Thymus (tissue), 14 donors: Measurements from ENCODE around the gene PMM2. TPM values are rescaled to one million over a fixed set of nuclear protein-coding genes. Genes with fewer than 3 reads are reported as not detected.
A peak's percentile ranks its signal among the peaks of the same experiment; 100 is the strongest.
"Not testable (repeated sequence)": the region's sequence is repeated elsewhere in the genome, so short reads cannot be mapped to it uniquely, and the experiment has no call there.

Source experiments
- DNase-seq, 9 donors: peaks; one replicate each; pipeline ENCODE4 v3.0.0-alpha.2; 2013; ENCODE audit warnings: low spot score in 9 of 9, low read depth in 6 of 9, missing footprints in 1 of 9
- H3K27ac ChIP-seq, 2 donors: one replicate each; pipeline ENCODE4 v1.5.1; 2013; ENCODE audit warnings: control low read depth in 1 of 2, low read depth in 1 of 2, low read length in 1 of 2, mild to moderate bottlenecking in 1 of 2, moderate library complexity in 1 of 2
- H3K27me3 ChIP-seq, 2 donors: one replicate each; pipeline ENCODE4 v1.5.1; 2013; ENCODE audit warnings: low read length in 1 of 2; ENCODE audit not compliant: control insufficient read depth in 2 of 2, insufficient read depth in 1 of 2
- H3K36me3 ChIP-seq, 2 donors: one replicate each; pipeline ENCODE4 v1.5.1; 2013; ENCODE audit warnings: low read length in 1 of 2, mild to moderate bottlenecking in 1 of 2, moderate library complexity in 1 of 2; ENCODE audit not compliant: control insufficient read depth in 2 of 2, insufficient read depth in 2 of 2
- H3K4me1 ChIP-seq, 2 donors: one replicate each; pipeline ENCODE4 v1.5.1; 2013; ENCODE audit warnings: low read length in 2 of 2; ENCODE audit not compliant: control insufficient read depth in 2 of 2, insufficient read depth in 2 of 2
- H3K4me3 ChIP-seq, 2 donors: one replicate each; pipeline ENCODE4 v1.5.1; 2013; ENCODE audit warnings: low read length in 2 of 2, control low read depth in 1 of 2, mild to moderate bottlenecking in 1 of 2
- H3K9me3 ChIP-seq, 2 donors: one replicate each; pipeline ENCODE4 v1.5.1; 2013; ENCODE audit warnings: low read length in 1 of 2, mild to moderate bottlenecking in 1 of 2; ENCODE audit not compliant: control insufficient read depth in 2 of 2, insufficient read depth in 1 of 2
- WGBS: extraction: QIAGEN DNeasy Blood & Tissue Kit; methylation state at CpG from one replicate; pipeline ENCODE4 v1.1.7; 2013; 5-methylcytosine and 5-hydroxymethylcytosine counted together
- long read RNA-seq, 10 donors: transcript quantifications; one replicate each; lab custom pipeline, GENCODE V29; 2026
- polyA plus RNA-seq: library from polyadenylated mRNA; stranded (reverse); fragments of 200-250 nt; gene quantifications from one replicate; pipeline ENCODE4 v1.2.3, GENCODE V29; 2013
- total RNA-seq: library from RNA; stranded (reverse); fragments of 120-200 nt; gene quantifications from one replicate; pipeline ENCODE4 v1.2.4, GENCODE V29; 2013
- donor health status: healthy.

The PMM2 gene
- total RNA-seq (13.8 TPM), polyA plus RNA-seq (18.6 TPM)
- long read RNA-seq, donor 1, partial matches to known transcripts: 0 of 3 reads
- long read RNA-seq, donor 1, other reads (novel, unspliced or antisense): 0 of 3 reads
- long read RNA-seq, donor 2: 0 reads
- long read RNA-seq, donor 3, full-length matches to known transcripts: 12 of 24 reads
- long read RNA-seq, donor 3, partial matches to known transcripts: 7 of 24 reads
- long read RNA-seq, donor 3, other reads (novel, unspliced or antisense): 5 of 24 reads
- long read RNA-seq, donor 4, full-length matches to known transcripts: 3 of 3 reads
- long read RNA-seq, donor 4, partial matches to known transcripts: 0 of 3 reads
- long read RNA-seq, donor 4, other reads (novel, unspliced or antisense): 0 of 3 reads
- long read RNA-seq, donor 5, transcript PMM2-201 (8 exons, 2,313 nt): major isoform, 9 of 24 reads
- long read RNA-seq, donor 5, partial matches to known transcripts: 6 of 24 reads
- long read RNA-seq, donor 5, other reads (novel, unspliced or antisense): 5 of 24 reads
- long read RNA-seq, donor 6, partial matches to known transcripts: 0 of 5 reads
- long read RNA-seq, donor 6, other reads (novel, unspliced or antisense): 0 of 5 reads
- long read RNA-seq, donor 7, partial matches to known transcripts: 131 of 153 reads
- long read RNA-seq, donor 7, other reads (novel, unspliced or antisense): 17 of 153 reads
- long read RNA-seq, donor 8, partial matches to known transcripts: 0 of 3 reads
- long read RNA-seq, donor 8, other reads (novel, unspliced or antisense): 0 of 3 reads
- long read RNA-seq, donor 9, partial matches to known transcripts: 25 of 103 reads
- long read RNA-seq, donor 9, other reads (novel, unspliced or antisense): 76 of 103 reads
- long read RNA-seq, donor 10, partial matches to known transcripts: 0 of 4 reads
- long read RNA-seq, donor 10, other reads (novel, unspliced or antisense): 0 of 4 reads

DNA sequence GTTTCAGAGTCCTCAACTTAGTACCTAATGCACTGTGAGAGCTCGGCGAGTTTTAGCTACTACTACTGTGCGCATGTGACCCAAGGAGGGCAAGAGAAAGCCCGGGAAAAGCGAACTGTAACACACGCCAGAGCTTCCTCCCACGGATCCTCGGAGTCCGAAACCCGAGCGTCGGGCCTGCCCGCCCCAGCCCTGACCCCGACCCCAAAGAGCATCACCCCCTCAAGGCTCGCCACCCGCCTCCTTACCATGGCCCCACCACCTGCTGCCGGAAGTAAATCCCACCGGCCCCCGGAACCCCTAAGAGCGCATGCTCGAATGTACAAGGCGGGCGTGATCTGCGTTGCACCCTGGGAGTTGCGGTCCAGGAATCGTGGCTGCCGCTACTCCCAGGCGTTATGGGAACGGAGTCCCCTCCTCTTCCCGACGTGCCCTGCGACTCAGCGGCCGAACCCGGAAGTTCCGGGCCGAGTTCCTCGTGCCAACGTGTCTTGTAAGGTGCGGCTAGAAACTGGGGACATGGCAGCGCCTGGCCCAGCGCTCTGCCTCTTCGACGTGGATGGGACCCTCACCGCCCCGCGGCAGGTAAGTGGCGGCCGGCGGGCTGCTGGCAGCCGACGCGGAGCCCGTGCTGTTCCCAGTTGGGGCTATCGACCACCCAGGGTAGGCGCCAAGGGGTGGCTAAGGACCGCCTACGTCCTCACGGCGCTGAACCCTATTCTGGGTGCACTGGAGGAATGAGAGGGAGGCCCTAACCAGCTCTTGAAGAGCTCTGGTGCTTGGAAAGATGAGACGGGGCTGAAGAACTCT is at the start of gene PMM2, which contains the start of gene TMEM186:
Gene PMM2, plus strand, starts transcription at position 476 of the 810 bp plus-strand sequence. Its CDS starts 44 bp downstream, at position 520.
Gene TMEM186, minus strand, starts transcription at position 276 of the 810 bp plus-strand sequence. Its CDS starts 25 bp downstream, at position 251.
- Histone ChIP-seq H3K27ac (peak within 1 kb of the TSS; percentile 61 to 64), H3K27me3 (no peaks in the 10 kb centered on the region), H3K4me3 (peak within 1 kb of the TSS; percentile 75 to 76), H3K4me1 (peaks cover 17 to 19% of the 10 kb centered on the region in 2 donors), H3K36me3 (peaks cover 12 to 13% of the 10 kb centered on the region in 2 donors), H3K9me3 (no peaks in the 10 kb centered on the region)
- WGBS: under 1% methylated on average over 61 of the region's 61 CpGs
- peak; percentile 88 to 98 (median 95) for DNase-seq

DNA sequence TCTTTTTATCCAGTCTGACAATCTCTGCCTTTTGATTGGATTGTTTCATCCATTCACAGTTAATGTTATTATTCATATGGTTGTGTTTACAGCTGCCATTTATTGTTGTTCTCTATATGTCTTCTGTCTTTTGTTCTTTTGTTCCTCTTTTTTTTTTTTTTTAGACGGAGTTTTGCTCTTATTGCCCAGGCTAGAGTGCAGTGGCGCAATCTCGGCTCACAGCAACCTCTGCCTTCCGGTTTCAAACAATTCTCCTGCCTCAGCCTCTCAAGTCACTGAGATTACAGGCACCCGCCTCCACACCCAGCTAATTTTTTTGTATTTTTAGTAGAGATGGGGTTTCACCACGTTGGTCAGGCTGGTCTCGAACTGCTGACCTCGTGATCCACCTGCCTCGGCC is 48.7 kb upstream of the PMM2 start:
- 95% methylated on average over 9 of the region's 9 CpGs for WGBS
- not testable (repeated sequence) for H3K27me3 ChIP-seq, H3K4me3 ChIP-seq, H3K36me3 ChIP-seq, H3K4me1 ChIP-seq, H3K9me3 ChIP-seq, H3K27ac ChIP-seq, DNase-seq

DNA sequence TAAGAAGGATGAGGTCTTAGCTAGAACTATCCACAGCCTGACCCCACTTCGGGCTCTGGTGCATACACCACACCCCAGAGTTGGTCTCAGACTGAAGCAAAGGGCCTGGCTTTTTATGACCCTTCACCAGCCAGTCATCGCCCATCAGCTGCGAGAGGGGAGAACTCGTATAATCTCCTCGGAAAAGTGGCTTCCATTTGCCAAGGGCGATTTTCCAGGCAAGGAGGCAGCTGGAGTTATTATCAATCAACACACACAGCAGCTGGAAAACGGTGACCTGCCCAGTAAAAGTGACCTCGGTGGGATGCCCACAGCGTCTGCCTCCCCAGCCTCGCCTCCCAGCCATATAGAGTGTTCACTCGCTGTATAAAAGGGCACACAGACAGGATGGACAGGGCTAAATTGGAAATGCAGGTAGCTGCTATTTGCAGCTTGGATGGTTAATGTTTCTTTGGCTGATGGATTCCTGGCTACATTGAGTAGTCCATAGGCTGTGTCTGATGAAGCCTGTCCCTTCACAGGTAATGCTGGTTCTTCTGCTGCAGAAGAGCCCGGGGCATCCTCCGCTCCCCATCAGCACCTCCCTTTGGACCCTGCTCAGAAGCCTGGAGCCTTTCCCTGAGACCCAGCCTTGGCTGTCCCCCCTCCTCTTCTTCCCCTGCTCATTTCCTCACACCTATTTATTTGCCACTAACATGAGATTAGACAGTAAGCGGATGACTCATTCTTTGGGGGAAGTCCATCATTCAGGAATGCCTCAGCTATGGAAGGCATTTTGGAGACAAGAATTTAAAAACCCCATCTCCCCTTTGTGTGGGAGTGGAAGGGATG is 45.9 kb upstream of the PMM2 start:
- Histone ChIP-seq H3K4me3 (no peak overlapping the region), H3K9me3 (no peaks in the 10 kb centered on the region), H3K27ac (no peak overlapping the region), H3K27me3 (no peaks in the 10 kb centered on the region), H3K36me3 (peaks cover 0 to 3% of the 10 kb centered on the region in 2 donors), H3K4me1 (no peaks in the 10 kb centered on the region)
- no peak for DNase-seq
- WGBS: 91% methylated on average over 14 of the region's 14 CpGs

DNA sequence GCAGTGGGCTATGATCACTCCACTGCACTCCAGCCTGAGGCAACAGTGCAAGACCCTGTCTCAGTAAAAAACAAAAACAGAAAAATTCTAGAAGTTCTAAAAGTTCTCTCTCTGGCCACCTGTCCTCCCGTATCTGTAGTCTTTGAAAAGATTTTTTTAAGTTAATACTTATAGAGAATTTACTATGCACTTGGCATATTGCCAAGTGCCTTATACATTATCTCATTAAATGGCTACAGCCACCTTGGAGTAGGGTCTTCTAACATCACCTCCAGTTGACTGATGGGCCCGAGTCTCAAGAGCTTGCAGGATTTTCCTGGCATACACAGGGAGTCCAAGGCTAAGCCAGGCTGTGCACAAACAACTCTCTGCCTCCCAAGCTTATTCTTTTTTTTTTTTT is 44.9 kb upstream of the PMM2 start:
- 48% methylated on average over 2 of the region's 2 CpGs for WGBS
- no peak for DNase-seq

DNA sequence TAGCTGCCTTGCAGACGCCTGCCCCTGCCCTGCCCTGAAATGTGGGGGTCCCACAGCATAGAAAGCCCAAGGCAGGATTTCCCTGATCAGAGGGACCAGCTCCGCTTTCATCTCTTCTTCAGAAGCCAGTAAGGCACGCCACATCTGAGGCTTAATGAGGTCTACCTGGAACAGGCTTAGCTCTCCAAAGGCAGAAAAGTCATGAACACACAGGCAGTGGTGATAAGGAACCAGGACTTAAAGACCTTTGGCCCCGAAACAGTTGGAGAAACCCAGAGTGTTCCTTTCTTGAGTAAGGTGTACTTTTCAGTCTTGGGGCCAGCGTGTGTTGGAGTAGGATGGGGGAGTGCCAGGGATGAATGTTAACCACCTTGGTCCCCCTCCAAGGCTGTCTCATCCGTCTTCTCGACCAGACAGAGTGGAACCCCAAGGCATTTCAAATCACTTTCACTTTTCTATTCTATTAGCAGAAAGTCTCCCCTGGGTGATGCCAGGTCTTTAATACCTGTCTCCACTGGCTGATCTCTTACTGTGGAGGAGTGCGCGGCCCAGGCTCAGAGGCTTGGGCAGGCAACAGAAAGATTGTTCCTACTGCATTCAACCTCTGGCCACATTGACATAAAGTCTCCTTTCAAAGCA is 44.1 kb upstream of the PMM2 start:
- Histone ChIP-seq H3K36me3 (peaks cover 0 to 3% of the 10 kb centered on the region in 2 donors), H3K4me3 (no peak overlapping the region), H3K27me3 (no peaks in the 10 kb centered on the region), H3K9me3 (no peaks in the 10 kb centered on the region), H3K27ac (no peak overlapping the region), H3K4me1 (no peaks in the 10 kb centered on the region)
- WGBS: 71% methylated on average over 9 of the region's 9 CpGs
- no peak for DNase-seq

More for the DNA sequence above, 44.9 kb upstream of the PMM2 start:
- H3K4me1 ChIP-seq: no peaks in the 10 kb centered on the region
- no peaks in the 10 kb centered on the region for H3K27me3 ChIP-seq
- no peaks in the 10 kb centered on the region for H3K9me3 ChIP-seq
- H3K27ac ChIP-seq: no peak overlapping the region
- no peak overlapping the region for H3K4me3 ChIP-seq
- peaks cover 0 to 3% of the 10 kb centered on the region in 2 donors for H3K36me3 ChIP-seq

DNA sequence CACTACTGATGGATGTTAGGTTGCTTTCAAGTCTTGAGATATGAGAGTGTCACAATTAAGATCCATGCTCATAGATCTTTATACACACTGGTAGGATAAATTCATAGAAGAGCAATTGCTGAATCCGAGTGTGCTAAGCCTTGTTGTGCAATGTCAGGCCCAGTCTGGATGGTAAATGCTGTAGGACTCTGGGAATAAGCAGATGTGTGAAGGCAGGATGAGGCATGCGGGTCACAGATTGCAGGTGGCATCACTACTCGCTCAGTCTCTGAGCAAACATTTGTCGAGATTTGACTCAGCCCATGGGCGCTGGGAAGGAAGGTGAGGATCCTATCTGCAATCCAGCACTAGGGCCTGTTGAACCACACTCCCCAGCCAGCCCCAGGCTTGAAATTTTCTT is 40.9 kb upstream of the PMM2 start:
- H3K36me3 ChIP-seq: peaks cover 0 to 2% of the 10 kb centered on the region in 2 donors
- no peak overlapping the region for H3K27ac ChIP-seq
- H3K9me3 ChIP-seq: no peaks in the 10 kb centered on the region
- H3K4me3 ChIP-seq: no peak overlapping the region
- no peaks in the 10 kb centered on the region for H3K27me3 ChIP-seq
- no peak for DNase-seq
- H3K4me1 ChIP-seq: no peaks in the 10 kb centered on the region
- 99% methylated on average over 5 of the region's 5 CpGs for WGBS

DNA sequence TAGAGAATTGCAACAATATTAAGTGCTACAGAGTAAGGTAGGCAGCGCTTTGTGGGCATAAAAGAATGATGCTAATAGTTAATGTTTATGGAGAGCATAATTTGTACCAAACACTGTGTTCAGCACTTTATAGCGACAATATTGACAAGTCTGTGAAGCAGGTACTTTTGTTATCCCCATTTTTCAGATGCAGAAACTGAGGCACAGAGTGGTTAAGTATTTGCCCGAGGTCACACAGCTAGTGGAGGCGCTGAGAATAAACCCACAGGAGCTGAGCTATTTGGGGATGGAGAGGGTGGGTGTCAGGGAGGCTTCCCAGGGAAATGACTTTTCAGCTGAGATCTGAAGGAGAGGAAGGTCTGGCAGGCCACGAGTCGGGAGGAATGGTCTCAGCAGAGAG is 39.6 kb upstream of the PMM2 start:
- 97% methylated on average over 6 of the region's 6 CpGs for WGBS
- DNase-seq: no peak
- no peaks in the 10 kb centered on the region for H3K9me3 ChIP-seq
- no peaks in the 10 kb centered on the region for H3K4me1 ChIP-seq
- no peaks in the 10 kb centered on the region for H3K36me3 ChIP-seq
- no peak overlapping the region for H3K4me3 ChIP-seq
- H3K27me3 ChIP-seq: no peaks in the 10 kb centered on the region
- no peak overlapping the region for H3K27ac ChIP-seq

DNA sequence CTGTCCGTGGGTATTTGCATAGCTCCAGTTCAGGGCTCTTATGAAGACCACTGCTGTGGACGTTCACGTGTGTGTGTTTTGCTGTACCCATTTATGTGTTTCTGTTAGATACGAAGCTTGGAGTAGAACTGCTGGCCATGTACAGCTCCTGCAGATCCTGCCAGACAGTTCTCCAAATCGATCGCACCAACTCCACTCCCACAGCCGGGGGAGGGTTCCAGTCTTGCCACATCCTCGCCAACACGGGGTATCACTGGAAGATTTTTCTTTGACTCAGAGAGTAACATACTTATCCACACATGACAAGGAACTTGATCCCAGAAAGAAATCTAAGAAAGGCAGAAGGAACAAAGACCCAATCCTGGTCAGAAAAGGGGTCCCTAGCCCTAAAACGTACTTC is 37.6 kb upstream of the PMM2 start:
- no peaks in the 10 kb centered on the region for H3K36me3 ChIP-seq
- 96% methylated on average over 10 of the region's 10 CpGs for WGBS
- no peaks in the 10 kb centered on the region for H3K9me3 ChIP-seq
- H3K27me3 ChIP-seq: no peaks in the 10 kb centered on the region
- no peaks in the 10 kb centered on the region for H3K4me1 ChIP-seq
- H3K4me3 ChIP-seq: no peak overlapping the region
- no peak overlapping the region for H3K27ac ChIP-seq
- DNase-seq: no peak
